NB4 (cell line): Measurements from ENCODE around the gene CHRNE.

Source experiments
- DNase-seq: peaks from one replicate; pipeline ENCODE4 v3.0.0; 2010; ENCODE audit warnings: low read depth
- H3K4me3 ChIP-seq: one replicate; pipeline ENCODE4 v1.5.1; 2011; ENCODE audit warnings: mild to moderate bottlenecking, low read depth, low read length, moderate library complexity
- CTCF ChIP-seq: IDR thresholded peaks from one replicate; pipeline ENCODE4 v1.5.1; 2012; ENCODE audit warnings: low read depth, low read length
- MAX ChIP-seq: IDR thresholded peaks from 2 replicates; pipeline ENCODE4 v1.6.1; 2011; ENCODE audit warnings: low read depth, low read length
- MYC ChIP-seq: IDR thresholded peaks from 2 replicates; pipeline ENCODE4 v1.6.1; 2011; ENCODE audit warnings: low read depth, low read length
- POLR2A ChIP-seq: IDR thresholded peaks from 2 replicates; pipeline ENCODE4 v1.6.1; 2011; ENCODE audit warnings: mild to moderate bottlenecking; ENCODE audit not compliant: insufficient read length; ENCODE audit errors: extremely low read depth

The CHRNE gene

GRCh38 chr17:4852567-4853207 lies 50.2 kb downstream of the CHRNE start:
- no peak for DNase-seq
- no peak for TF ChIP-seq CTCF
- TF ChIP-seq MYC: no peak
- TF ChIP-seq MAX: no peak
- no peak for TF ChIP-seq POLR2A
- no peak overlapping the region for H3K4me3 ChIP-seq

- no peak for TF ChIP-seq CTCF
- H3K4me3 ChIP-seq: no peak overlapping the region
- no peak for DNase-seq
These were observed 51.8 kb downstream of the CHRNE start for GRCh38 chr17:4851084-4851483.

- TF ChIP-seq POLR2A: no peak
- no peak for TF ChIP-seq CTCF
- no peak for TF ChIP-seq MAX
- H3K4me3 ChIP-seq: no peak overlapping the region
- no peak for DNase-seq
These were observed 52.7 kb downstream of the CHRNE start for GRCh38 chr17:4850246-4850645.

GRCh38 chr17:4849011-4849536 lies 53.8 kb downstream of the CHRNE start:
- TF ChIP-seq MYC (no peak), POLR2A (no peak), CTCF (no peak), MAX (no peak)
- H3K4me3 ChIP-seq: no peak overlapping the region
- DNase-seq: no peak
